ENCODE data around the gene FGFBP3.
"Not testable (repeated sequence)": the region's sequence is repeated elsewhere in the genome, so short reads cannot be mapped to it uniquely, and the experiment has no call there.

The FGFBP3 gene

DNA sequence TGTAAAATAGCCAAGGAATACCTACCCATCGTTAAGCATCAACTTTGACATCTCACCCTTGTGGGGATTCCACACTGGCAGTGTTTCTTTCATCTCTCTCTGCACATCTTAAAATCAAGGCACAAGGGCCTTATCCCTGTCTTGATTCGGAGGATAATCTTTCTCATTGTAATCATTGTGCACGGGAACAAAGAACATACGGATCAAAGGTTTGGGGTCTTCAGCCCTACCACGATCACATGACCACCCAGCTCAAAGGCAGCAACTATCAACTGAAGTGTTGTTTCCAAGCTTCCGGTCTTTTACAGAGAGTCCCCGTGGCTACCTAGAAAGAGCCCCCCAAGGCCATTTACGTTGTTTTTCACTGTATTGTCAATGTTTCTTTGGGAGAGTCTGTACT lies 11.9 kb downstream of the FGFBP3 start:
- no peak for FAIRE-seq

GRCh38 chr10:91896212-91896756 lies 13.0 kb downstream of the FGFBP3 start:
- FAIRE-seq = no peak

DNA sequence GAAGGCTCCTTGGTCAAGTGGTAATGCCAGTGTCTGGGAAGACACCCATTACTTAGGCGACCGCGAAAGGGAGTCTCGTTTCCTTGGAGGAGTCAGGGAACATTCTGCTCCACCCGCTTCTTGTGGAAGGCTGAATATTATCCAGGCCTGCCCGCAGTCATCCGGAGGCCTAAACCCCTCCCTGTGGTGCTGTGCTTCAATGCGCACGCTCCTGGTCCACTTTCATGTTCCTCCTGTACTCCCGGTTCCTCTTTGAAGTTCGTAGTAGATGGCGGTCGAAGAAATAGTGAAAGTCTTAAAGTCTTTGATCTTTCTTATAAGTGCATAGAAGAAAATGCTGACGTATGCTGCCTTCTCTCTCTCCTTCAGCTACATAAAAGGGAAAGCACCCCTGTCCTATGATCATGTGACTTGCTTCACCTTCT lies 15.0 kb downstream of the FGFBP3 start:
- FAIRE-seq = not testable (repeated sequence)

GRCh38 chr10:91893051-91893450 lies 16.2 kb downstream of the FGFBP3 start:
- FAIRE-seq = peak; percentile 33

DNA sequence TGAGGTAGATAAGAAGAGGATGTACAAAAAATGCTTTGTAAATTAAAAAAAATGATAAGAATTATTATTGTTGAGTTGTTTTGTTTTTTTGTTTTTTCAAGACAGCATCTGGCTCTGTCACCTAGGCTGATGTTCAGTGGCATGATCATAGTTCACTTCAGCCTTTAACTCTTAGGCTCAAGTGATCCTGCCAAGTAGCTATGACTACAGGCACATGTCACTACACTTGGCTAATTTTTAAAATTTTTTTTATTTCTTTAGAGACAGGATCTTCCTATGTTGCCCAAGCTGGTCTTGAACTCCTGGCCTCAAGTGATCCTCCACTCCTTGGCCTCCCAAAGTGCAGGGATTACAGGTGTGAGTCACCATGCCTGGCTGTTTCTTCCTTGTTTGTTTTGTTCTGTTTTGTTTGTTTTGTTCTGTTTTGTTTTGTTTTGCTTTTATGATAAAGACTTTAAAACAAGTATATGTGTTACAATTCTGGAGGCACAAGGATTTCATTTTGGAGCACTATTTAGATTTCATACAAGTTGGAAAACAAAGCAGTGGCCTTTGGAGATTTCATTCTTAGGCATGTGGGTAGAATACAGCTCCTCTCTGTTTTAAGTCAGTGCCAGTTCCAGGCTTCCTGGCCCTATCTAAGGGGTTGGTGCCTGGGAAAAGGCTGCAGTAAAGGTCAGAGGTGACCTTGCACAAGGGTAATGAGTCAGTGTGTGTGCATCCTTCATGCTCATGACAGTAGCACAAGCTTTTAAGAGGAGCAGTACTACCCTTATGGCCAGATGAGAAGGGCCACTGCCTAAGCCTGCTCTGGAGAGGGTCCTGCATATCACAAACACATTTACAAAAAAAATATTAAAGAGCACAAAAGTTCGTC lies 17.9 kb downstream of the FGFBP3 start:
- FAIRE-seq = no peak

DNA sequence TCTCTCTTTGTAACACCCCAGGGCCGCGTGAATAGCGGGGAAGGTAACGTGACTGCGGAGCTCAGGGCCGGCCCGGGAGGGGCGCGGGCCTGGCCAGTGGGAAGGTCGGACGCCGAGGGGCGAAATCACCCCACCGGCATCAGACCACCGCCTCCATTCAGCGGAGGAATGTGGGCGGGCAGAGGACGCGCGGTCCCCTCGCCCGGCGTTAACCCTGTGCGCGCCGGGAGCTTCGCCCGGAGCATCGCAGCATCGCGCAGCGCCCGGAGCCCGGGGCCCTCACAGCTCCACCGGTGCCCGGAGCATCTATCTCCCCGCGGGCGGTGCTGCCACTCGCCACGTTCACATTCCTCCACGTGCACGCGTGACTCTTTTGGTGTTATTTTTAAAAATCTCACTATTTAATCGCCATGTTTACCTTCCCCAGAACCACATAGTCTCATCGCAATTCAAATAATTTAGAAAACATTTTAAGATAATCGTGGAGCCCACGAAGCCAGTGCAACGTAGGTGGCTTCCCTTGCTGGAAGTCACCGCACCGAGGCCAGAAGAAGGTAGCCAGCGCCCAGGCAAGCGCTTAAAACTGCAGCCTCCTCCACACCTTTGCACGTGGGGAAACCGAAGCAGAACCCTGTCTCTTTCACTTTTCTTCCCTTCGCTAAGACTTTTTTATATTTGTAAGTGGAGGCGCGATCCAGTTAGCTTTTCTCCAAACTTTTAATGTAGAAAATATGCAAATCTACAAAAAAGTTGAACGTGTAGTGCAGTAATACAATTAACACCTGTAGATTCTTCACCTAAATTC lies 21.8 kb downstream of the FGFBP3 start:
- no peak for FAIRE-seq

- no peak for FAIRE-seq
Observed at GRCh38 chr10:91886954-91887271, 22.4 kb downstream of the FGFBP3 start.

GRCh38 chr10:91885362-91886079 lies 23.8 kb downstream of the FGFBP3 start:
- no peak for FAIRE-seq

GRCh38 chr10:91884536-91884935 lies 24.8 kb downstream of the FGFBP3 start:
- no peak for FAIRE-seq

DNA sequence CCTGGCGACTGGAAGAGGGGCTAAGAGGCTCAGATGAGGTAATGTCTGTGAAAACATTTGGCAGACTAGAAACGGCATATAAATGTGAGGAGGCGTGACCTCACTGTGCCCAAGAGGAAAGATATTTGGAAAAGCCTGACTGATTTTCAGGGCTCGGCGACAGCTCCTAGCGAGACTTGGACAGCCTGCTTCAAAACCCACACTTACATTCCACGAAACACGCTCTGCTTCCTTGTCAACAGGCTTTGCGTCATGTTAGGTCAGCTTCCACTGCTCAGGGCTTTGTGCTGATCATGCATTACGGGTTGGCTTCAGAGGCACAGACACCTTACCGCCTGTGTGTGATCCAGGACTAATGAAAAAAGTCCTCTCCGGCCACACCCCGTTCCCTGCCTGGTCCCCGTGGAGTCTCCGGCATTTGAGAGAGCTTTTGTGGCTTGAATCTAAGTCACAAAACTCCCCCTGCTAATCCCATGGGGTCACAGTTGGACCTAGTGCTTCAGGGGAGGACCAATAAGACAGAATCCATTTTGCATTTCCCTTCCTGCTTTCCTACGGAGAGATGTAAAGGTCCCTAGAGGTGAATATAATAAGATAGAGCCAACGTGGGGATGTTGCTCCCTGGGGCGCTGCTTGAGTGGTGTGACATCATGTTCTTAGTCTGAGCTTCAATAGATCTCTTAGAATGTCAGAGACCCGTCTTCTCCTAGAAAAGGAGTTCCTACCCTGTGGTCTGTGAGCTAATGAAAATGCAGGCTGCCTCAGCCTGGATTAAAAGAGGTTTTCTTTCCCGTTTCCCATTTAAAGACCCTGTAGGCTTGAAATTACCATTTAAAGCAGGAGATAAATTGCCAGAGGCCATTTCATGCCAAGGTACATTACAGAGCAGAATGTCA lies 25.5 kb downstream of the FGFBP3 start:
- FAIRE-seq = no peak

GRCh38 chr10:91880310-91880709 lies 29.0 kb downstream of the FGFBP3 start:
- FAIRE-seq = no peak

- no peak for FAIRE-seq
Observed at GRCh38 chr10:91879515-91880170, 29.6 kb downstream of the FGFBP3 start.

DNA sequence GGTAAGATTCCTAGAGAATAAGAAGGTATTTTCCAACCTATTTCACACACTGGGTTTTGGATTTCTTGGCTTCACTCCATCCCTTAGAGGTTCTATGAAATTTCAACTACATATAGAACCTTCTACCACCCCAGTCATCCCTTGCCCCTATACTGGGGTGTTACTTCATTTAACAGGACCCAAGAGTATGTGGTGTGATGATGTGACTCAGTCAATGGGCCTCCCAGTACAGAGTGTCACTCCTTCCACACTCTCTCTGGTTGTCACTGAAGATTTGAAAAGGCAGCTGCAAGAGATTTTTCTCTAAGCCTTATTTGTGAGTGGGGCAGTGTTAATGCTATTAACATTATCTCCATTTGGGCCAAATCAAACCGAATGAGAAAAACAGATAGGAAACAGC lies 33.5 kb downstream of the FGFBP3 start:
- no peak for FAIRE-seq

GRCh38 chr10:91875156-91875555 lies 34.1 kb downstream of the FGFBP3 start:
- FAIRE-seq = no peak

GRCh38 chr10:91865562-91866081 lies 43.7 kb downstream of the FGFBP3 start:
- FAIRE-seq = no peak

DNA sequence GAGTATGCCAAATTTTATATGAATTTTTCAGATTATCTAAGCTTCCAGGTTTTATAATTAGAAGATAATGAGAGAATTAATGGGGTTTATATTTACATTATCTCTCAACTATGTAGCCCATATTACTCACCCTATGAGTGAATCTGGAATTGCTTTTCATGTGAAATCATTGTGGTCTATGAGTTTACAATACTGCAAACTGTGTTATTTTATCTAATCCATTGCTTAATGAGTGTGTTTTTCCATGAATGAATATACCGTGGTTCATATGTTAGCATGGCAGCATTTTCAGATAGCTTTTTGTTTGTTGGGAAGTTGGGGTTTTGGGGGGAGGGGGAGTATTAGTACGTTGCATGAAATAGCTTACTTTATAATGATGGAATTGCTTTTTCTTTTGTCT lies 44.5 kb downstream of the FGFBP3 start:
- FAIRE-seq = no peak

GRCh38 chr10:91864099-91864498 lies 45.2 kb downstream of the FGFBP3 start:
- FAIRE-seq = no peak

DNA sequence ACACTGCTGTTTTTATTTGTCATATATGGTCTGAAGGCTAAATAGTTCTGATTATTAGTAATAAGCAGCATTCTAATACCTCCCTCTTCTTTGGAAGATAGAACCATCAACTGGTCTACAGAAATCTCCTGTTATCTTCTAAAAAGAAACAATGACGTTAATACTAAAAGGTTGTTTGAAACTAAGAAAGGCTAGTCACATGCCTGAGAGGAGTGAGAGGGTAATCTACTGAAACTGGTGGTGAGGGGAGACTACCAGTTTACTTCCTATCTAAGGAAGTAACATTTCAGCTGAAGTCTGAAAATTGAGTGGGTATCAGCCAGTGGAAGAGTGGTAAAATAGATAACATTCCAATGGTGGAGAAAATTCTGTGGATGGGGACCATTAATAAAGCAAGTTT lies 48.4 kb downstream of the FGFBP3 start:
- no peak for FAIRE-seq

GRCh38 chr10:91856637-91857036 lies 52.6 kb downstream of the FGFBP3 start:
- FAIRE-seq = no peak

All from colon (tissue), 2 donors.